K562 (cell line): ENCODE measurements around the gene TRABD. TPM values are rescaled to one million over a fixed set of nuclear protein-coding genes. Genes with fewer than 3 reads are reported as not detected.

Experiments used
- CHD1 ChIP-seq: fragments of 200-600 bp; sonication (generic); IDR thresholded peaks from one replicate; pipeline ENCODE4 v1.6.1; 2012; ENCODE audit warnings: mild to moderate bottlenecking, moderate library complexity, low read length, inconsistent platforms
- CREM ChIP-seq: IDR thresholded peaks from 2 replicates; pipeline ENCODE4 v1.6.1; 2014; ENCODE audit warnings: antibody characterized with exemption, low read depth
- HCFC1 ChIP-seq: IDR thresholded peaks from 2 replicates; pipeline ENCODE4 v1.6.1; 2012; ENCODE audit warnings: low read depth, low read length, improper control_type of control experiment
- NCOA1 ChIP-seq: fragments of 450-650 bp; IDR thresholded peaks from 2 replicates; pipeline ENCODE4 v1.6.1; 2016; ENCODE audit warnings: low read depth
- POLR2A ChIP-seq: fragments of 450-650 bp; conservative IDR thresholded peaks from 2 replicates; pipeline ENCODE4 v1.6.1; 2016
- SMAD4 ChIP-seq: fragments of 250-450 bp; sonication (Bioruptor Pico); conservative IDR thresholded peaks from 2 replicates; pipeline ENCODE4 v1.8.0; 2021; ENCODE audit warnings: inconsistent platforms, mild to moderate bottlenecking, moderate library complexity
- SP1 ChIP-seq: sonication (generic); formaldehyde crosslinking; IDR thresholded peaks from 2 replicates; pipeline ENCODE4 v1.8.1; 2022; ENCODE audit warnings: mild to moderate bottlenecking, missing genetic modification reagents
- SP2 ChIP-seq: IDR thresholded peaks from 2 replicates; pipeline ENCODE4 v1.6.1; 2011; ENCODE audit warnings: mild to moderate bottlenecking, low read depth, low read length, moderate library complexity; ENCODE audit not compliant: poor library complexity, severe bottlenecking; ENCODE audit errors: extremely low read depth
- TAF1 ChIP-seq: IDR thresholded peaks from 2 replicates; pipeline ENCODE4 v1.6.1; 2011; ENCODE audit warnings: mild to moderate bottlenecking, low read length, moderate library complexity; ENCODE audit not compliant: insufficient read depth, control insufficient read depth, severe bottlenecking; ENCODE audit errors: extremely low read depth
- TBP ChIP-seq: optimal IDR thresholded peaks from 2 replicates; pipeline ENCODE3; 2011; ENCODE audit warnings: low read depth, low read length, improper control_type of control experiment
- YY1 ChIP-seq, 3 experiments: IDR thresholded peaks; 2 replicates each; pipeline ENCODE4 v1.6.1; 2011; ENCODE audit warnings: low read length in 2 of 3, mild to moderate bottlenecking in 2 of 3, moderate library complexity in 2 of 3, borderline replicate concordance in 1 of 3, control low read depth in 1 of 3, low read depth in 1 of 3; ENCODE audit not compliant: insufficient read depth in 3 of 3, insufficient replicate concordance in 2 of 3, control insufficient read depth in 1 of 3, insufficient read length in 1 of 3; ENCODE audit errors: extremely low read depth in 1 of 3
- ZBTB7A ChIP-seq: IDR thresholded peaks from 2 replicates; pipeline ENCODE4 v1.6.1; 2011; ENCODE audit warnings: low read depth, mild to moderate bottlenecking, low read length, moderate library complexity, borderline replicate concordance; ENCODE audit not compliant: control insufficient read depth
- ZNF217 ChIP-seq: sonication (generic); formaldehyde crosslinking; IDR thresholded peaks from 2 replicates; pipeline ENCODE4 v1.8.0; 2022; ENCODE audit warnings: mild to moderate bottlenecking, missing genetic modification reagents
- ZNF274 ChIP-seq: IDR thresholded peaks from 2 replicates; pipeline ENCODE4 v1.6.1; 2011; ENCODE audit warnings: low read depth, mild to moderate bottlenecking, low read length, moderate library complexity, borderline replicate concordance
- ZNF589 ChIP-seq: fragments of 200-800 bp; sonication (Bioruptor generic); IDR thresholded peaks from 2 replicates; pipeline ENCODE4 v1.6.1; 2016; ENCODE audit warnings: low read depth, missing genetic modification characterization, missing compliant biosample characterization
- polyA plus RNA-seq, 8 experiments: library from polyadenylated mRNA; depleted of rRNA in 4 of 8; stranded (reverse) in 5 of 8; unstranded in 3 of 8; fragments of >200 nt; fragmentation: Nextera tagmentation in 2 of 8; fragmentation: Illumina TruSeq in 1 of 8; extraction: Ambion mirVana in 2 of 8; extraction: Trizol in 1 of 8; gene quantifications; 2 replicates each; pipeline versions ENCODE4 v1.2.1 to v1.2.3, GENCODE V29; 2011 to 2014; ENCODE audit warnings: inconsistent platforms in 1 of 8, missing spikeins in 1 of 8
- total RNA-seq, 7 experiments: library from RNA; depleted of rRNA in 6 of 7; stranded (reverse); fragments of >200 nt in 6 of 7; fragmentation: Illumina TruSeq in 2 of 7; extraction: Trizol in 2 of 7; gene quantifications; 2 replicates each; pipeline versions ENCODE4 v1.2.1 to v1.2.3, GENCODE V29; 2011 to 2021; ENCODE audit warnings: low replicate concordance in 1 of 7
- TF ChIP-seq, protein P1 (sequence below): sonication (generic); formaldehyde crosslinking; IDR thresholded peaks from 2 replicates; pipeline ENCODE4 v1.5.0; 2020; ENCODE audit warnings: missing genetic modification reagents
- TF ChIP-seq, protein P2 (sequence below): fragments of 200-800 bp; sonication (Bioruptor generic); IDR thresholded peaks from 2 replicates; pipeline ENCODE4 v1.6.1; 2017; ENCODE audit warnings: missing genetic modification characterization, missing compliant biosample characterization
- TF ChIP-seq, protein P3 (sequence below): conservative IDR thresholded peaks from 2 replicates; pipeline ENCODE4 v1.6.1; 2011; ENCODE audit warnings: low read depth, mild to moderate bottlenecking, low read length; ENCODE audit not compliant: control insufficient read depth
- TF ChIP-seq, protein P4 (sequence below): fragments of 200-800 bp; sonication (Bioruptor generic); IDR thresholded peaks from 2 replicates; pipeline ENCODE4 v1.6.1; 2017; ENCODE audit warnings: missing genetic modification characterization, missing compliant biosample characterization

Gene TRABD
- total and polyA plus RNA-seq, 9 of the 15 experiments (the other 6 are each of a cell fraction or from before 2014, with no cell fraction given), result 0.08 to 62.9 (median 14.0) TPM

DNA sequence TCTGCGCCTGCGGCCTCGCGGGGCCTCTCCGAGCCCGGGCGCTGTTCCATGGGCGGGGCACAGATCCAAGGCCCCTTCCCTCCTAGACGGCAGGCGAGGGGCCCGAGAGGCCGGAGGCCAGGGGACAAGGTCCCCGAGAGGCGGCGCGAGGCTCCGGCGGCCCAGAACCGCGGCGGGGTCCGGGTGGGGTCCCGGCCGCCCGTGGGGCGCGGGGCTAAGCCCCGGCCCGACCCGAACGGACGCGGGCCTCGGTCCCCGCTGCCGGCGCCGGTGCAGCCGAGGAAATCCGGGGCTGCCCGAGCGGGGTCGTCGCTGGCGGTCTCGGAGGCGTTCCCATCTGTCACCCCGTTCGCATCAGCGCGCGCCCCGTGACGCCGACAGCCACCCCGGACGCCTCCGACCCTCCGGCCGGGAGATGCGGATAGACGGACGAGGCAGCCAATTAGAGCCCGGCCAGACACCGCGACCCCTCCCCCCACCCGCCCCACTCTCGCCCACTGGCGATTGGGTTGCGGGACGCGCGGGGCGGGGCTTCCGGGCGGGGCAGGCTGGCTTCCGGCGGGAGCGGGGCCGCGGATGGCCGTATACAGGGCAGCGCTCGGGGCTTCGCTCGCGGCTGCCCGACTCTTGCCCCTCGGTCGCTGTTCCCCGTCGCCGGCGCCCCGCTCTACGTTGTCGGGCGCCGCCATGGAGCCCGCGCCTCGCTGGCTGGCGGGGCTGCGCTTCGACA lies 14.9 kb downstream of the TRABD start, which contains the start of gene SELENOO (continued):
- peak; percentile 75 for TF ChIP-seq SP2
- TF ChIP-seq, protein P1, sequence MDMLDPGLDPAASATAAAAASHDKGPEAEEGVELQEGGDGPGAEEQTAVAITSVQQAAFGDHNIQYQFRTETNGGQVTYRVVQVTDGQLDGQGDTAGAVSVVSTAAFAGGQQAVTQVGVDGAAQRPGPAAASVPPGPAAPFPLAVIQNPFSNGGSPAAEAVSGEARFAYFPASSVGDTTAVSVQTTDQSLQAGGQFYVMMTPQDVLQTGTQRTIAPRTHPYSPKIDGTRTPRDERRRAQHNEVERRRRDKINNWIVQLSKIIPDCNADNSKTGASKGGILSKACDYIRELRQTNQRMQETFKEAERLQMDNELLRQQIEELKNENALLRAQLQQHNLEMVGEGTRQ (CRISPR knock-in tag), result peak; percentile 28; the same call in 1 of the 2 replicates
- TF ChIP-seq, protein P2, sequence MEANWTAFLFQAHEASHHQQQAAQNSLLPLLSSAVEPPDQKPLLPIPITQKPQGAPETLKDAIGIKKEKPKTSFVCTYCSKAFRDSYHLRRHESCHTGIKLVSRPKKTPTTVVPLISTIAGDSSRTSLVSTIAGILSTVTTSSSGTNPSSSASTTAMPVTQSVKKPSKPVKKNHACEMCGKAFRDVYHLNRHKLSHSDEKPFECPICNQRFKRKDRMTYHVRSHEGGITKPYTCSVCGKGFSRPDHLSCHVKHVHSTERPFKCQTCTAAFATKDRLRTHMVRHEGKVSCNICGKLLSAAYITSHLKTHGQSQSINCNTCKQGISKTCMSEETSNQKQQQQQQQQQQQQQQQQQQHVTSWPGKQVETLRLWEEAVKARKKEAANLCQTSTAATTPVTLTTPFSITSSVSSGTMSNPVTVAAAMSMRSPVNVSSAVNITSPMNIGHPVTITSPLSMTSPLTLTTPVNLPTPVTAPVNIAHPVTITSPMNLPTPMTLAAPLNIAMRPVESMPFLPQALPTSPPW (CRISPR knock-in tag), result peak; percentile 80
- peak; percentile 29 for TF ChIP-seq TBP
- TF ChIP-seq ZBTB7A, result peak; percentile 68; the same call in 1 of the 2 replicates
- TF ChIP-seq, protein P3, sequence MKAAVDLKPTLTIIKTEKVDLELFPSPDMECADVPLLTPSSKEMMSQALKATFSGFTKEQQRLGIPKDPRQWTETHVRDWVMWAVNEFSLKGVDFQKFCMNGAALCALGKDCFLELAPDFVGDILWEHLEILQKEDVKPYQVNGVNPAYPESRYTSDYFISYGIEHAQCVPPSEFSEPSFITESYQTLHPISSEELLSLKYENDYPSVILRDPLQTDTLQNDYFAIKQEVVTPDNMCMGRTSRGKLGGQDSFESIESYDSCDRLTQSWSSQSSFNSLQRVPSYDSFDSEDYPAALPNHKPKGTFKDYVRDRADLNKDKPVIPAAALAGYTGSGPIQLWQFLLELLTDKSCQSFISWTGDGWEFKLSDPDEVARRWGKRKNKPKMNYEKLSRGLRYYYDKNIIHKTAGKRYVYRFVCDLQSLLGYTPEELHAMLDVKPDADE, result peak; percentile 8; the same call in 1 of the 2 replicates
- TF ChIP-seq POLR2A, result peak; percentile 43; the same call in 1 of the 2 replicates
- TF ChIP-seq YY1 (IDR thresholded peaks at IDR 0.05; ENCODE audit: borderline replicate concordance in 1 of 3, control insufficient read depth in 1 of 3, extremely low read depth in 1 of 3, insufficient read depth in 3 of 3, insufficient read length in 1 of 3, insufficient replicate concordance in 2 of 3, low read depth in 1 of 3, low read length in 2 of 3), result peak in 2 of 3 experiments; percentile 65 to 67
- no peak for TF ChIP-seq CHD1
- TF ChIP-seq TAF1, result peak; percentile 37
- TF ChIP-seq ZNF217 (CRISPR knock-in tag), result no peak
- no peak for TF ChIP-seq NCOA1
- peak; percentile 34; the same call in 1 of the 2 replicates for TF ChIP-seq SP1 (CRISPR knock-in tag)
- TF ChIP-seq SMAD4, result no peak
- TF ChIP-seq ZNF589 (CRISPR knock-in tag), result no peak
- TF ChIP-seq, protein P4, sequence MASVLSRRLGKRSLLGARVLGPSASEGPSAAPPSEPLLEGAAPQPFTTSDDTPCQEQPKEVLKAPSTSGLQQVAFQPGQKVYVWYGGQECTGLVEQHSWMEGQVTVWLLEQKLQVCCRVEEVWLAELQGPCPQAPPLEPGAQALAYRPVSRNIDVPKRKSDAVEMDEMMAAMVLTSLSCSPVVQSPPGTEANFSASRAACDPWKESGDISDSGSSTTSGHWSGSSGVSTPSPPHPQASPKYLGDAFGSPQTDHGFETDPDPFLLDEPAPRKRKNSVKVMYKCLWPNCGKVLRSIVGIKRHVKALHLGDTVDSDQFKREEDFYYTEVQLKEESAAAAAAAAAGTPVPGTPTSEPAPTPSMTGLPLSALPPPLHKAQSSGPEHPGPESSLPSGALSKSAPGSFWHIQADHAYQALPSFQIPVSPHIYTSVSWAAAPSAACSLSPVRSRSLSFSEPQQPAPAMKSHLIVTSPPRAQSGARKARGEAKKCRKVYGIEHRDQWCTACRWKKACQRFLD (CRISPR knock-in tag), result 0 out of 2 replicates have a peak, but pooled peaks have one; percentile 20
- peak; percentile 72 for TF ChIP-seq HCFC1
- TF ChIP-seq ZNF274, result no peak
- peak; percentile 61 for TF ChIP-seq CREM
